NT2/D1 (cell line): Measurements from ENCODE around the gene MNX1.

Experiments
- DNase-seq: peaks from one replicate; pipeline ENCODE4 v3.0.0-alpha.2; 2011; ENCODE audit warnings: low read depth, low spot score
- H3K27me3 ChIP-seq: 2 replicates; pipeline ENCODE4 v1.6.0; 2011; ENCODE audit warnings: mild to moderate bottlenecking; ENCODE audit not compliant: insufficient read length, insufficient read depth
- H3K36me3 ChIP-seq: 2 replicates; pipeline ENCODE4 v1.6.1; 2011; ENCODE audit warnings: mild to moderate bottlenecking, low read length, mixed read lengths; ENCODE audit not compliant: insufficient read depth, insufficient read length
- H3K4me1 ChIP-seq: 2 replicates; pipeline ENCODE4 v1.5.1; 2011; ENCODE audit not compliant: insufficient read depth, insufficient read length
- H3K4me3 ChIP-seq: 2 replicates; pipeline ENCODE4 v1.5.1; 2011; ENCODE audit warnings: low read depth; ENCODE audit not compliant: insufficient read length
- H3K9ac ChIP-seq: 2 replicates; pipeline ENCODE4 v1.6.0; 2011; ENCODE audit warnings: low read depth; ENCODE audit not compliant: insufficient read length
- H3K9me3 ChIP-seq: 2 replicates; pipeline ENCODE4 v1.5.1; 2011; ENCODE audit warnings: mild to moderate bottlenecking, low read length; ENCODE audit not compliant: insufficient read depth
- SUZ12 ChIP-seq: IDR thresholded peaks from 2 replicates; pipeline ENCODE4 v1.6.1; 2011; ENCODE audit not compliant: insufficient read length, insufficient read depth; ENCODE audit errors: extremely low read depth
- YY1 ChIP-seq: IDR thresholded peaks from 2 replicates; pipeline ENCODE4 v1.6.1; 2011; ENCODE audit not compliant: insufficient read length, insufficient read depth
- ZNF274 ChIP-seq: IDR thresholded peaks from 2 replicates; pipeline ENCODE4 v1.6.1; 2011; ENCODE audit warnings: mild to moderate bottlenecking, low read depth, low read length

Gene MNX1

DNA sequence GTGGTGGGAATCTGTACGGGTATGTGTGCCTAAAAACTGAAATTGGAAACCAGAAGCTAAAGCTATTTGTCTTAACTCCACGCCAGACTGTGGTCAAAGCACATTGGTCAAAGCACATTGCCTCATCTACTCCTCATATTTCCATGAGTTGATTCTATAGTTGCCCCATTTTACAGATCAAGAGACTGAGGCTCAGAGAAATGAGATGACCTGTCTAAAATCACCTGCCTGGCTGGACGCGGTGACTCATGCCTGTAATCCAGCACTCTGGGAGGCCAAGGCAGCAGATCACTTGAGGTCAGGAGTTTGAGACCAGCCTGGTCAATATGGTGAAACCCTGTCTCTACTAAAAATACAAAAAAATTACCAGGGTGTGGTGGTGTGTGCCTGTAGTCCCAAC, 21.7 kb upstream of the MNX1 start:
- Histone ChIP-seq H3K4me3 (no peak overlapping the region), H3K27me3 (peaks cover 14% of the 10 kb centered on the region), H3K9ac (no peak overlapping the region), H3K4me1 (no peaks in the 10 kb centered on the region), H3K9me3 (no peaks in the 10 kb centered on the region), H3K36me3 (no peaks in the 10 kb centered on the region)
- TF ChIP-seq ZNF274 (no peak), SUZ12 (no peak), YY1 (no peak)
- DNase-seq = no peak

DNA sequence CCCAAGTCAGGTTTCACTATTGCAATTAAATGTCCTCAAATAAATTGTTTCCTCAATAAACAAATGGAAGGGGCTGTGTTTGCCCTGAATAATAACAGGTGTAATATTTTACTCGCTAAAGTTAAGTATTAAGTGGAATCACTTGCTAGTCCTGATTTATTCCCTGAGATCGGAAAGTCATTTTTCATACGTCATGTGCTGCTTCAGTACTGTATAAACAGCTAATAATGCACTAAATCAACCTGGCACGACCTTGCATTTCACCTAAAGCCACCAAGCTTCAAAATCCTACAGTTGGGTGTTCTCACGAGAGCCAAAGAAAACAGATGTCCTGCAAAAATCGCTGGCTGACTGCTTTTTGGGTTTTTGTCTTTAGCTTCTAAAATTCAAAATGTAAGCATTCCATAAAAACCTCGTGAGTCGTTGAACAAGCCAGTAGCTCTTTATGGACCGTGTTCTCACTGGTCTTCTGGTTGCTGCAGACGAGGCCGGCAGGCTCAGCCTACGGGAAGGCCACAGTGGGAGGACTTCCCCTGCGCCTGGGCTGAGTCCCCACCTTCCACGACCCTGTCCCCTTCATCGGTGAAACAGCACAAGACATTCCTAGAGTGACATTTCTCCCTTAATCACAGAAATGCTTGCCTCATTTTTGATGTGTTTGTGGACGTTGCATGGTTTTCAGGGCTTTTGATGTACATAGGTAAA, 17.9 kb upstream of the MNX1 start:
- TF ChIP-seq ZNF274 = no peak
- TF ChIP-seq YY1 = no peak
- TF ChIP-seq SUZ12 = no peak
- peaks cover 52% of the 10 kb centered on the region for H3K27me3 ChIP-seq
- H3K9ac ChIP-seq = no peak overlapping the region
- H3K4me1 ChIP-seq = no peaks in the 10 kb centered on the region
- H3K9me3 ChIP-seq = no peaks in the 10 kb centered on the region
- no peak overlapping the region for H3K4me3 ChIP-seq
- no peak for DNase-seq
- no peaks in the 10 kb centered on the region for H3K36me3 ChIP-seq

DNA sequence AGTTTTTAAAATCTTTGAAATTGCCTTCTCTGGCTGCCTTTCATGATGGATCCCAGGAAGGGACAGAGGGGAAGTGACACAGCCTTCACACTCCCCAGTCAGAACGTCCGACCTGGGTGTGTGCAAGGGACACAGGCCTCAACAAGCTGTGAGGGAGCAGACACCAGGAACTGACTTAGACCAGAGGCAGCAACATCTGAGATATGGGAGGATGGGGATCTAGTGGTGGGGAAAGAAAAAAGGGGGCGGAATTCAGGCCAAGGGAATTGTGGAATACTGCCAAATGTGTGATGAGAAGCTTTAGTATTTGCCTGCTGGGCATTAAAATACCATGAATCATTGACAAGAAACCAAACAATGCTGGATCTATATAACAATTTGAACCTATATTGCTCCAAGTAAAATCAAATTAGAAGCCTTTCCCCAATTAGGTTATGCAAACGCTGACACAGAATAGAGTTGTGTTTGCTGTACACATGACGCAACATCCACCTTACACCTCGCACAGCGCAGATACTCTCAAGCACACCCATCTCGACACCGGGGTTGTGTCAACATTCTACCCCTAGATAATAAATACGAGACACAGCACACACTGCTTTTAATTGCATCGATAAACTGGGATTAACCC, 17.2 kb upstream of the MNX1 start:
- Histone ChIP-seq H3K9me3 (no peaks in the 10 kb centered on the region), H3K27me3 (peaks cover 59% of the 10 kb centered on the region), H3K4me3 (no peak overlapping the region), H3K4me1 (no peaks in the 10 kb centered on the region), H3K9ac (no peak overlapping the region), H3K36me3 (no peaks in the 10 kb centered on the region)
- no peak for DNase-seq
- no peak for TF ChIP-seq YY1
- TF ChIP-seq SUZ12 = no peak
- no peak for TF ChIP-seq ZNF274

DNA sequence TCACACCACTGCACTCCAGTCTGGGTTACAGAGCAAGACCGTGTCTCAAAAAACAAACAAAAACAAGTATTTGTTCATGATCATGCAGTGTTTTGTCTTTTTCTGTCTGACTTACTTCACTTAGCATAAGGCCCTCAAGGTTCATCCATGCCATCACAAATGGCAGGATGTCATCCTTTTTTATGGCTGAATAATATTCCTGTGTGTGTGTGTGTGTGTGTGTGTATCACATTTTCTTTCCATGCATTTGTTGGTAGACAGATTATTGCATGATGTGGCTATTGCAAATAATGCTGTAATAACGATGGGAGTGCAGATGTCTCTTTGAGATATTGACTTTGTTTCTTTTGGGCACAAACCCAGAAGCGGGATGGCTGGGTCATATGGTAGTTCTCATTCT, 14.3 kb upstream of the MNX1 start:
- Histone ChIP-seq H3K27me3 (peaks cover 87% of the 10 kb centered on the region), H3K36me3 (no peaks in the 10 kb centered on the region), H3K9me3 (no peaks in the 10 kb centered on the region), H3K4me1 (peaks cover 6% of the 10 kb centered on the region), H3K9ac (no peak overlapping the region), H3K4me3 (no peak overlapping the region)
- no peak for TF ChIP-seq YY1
- no peak for DNase-seq

DNA sequence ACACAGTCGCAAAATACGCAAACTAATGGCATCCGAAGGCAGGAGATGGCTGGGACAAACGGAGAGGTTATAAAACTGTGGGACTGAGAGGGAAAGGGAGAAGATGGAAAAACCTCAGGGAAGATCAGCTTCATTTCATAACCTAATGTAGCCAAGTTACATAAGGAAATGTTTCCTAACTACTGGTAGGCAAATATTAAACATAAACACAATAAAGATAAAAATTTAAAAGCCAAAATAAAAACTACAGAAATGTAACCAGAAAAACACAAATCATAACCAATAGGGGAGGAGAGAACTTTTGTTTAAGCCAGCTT, 13.1 kb upstream of the MNX1 start:
- TF ChIP-seq SUZ12 (peak; percentile 26), YY1 (no peak), ZNF274 (no peak)
- Histone ChIP-seq H3K36me3 (no peaks in the 10 kb centered on the region), H3K27me3 (peaks cover 90% of the 10 kb centered on the region)

DNA sequence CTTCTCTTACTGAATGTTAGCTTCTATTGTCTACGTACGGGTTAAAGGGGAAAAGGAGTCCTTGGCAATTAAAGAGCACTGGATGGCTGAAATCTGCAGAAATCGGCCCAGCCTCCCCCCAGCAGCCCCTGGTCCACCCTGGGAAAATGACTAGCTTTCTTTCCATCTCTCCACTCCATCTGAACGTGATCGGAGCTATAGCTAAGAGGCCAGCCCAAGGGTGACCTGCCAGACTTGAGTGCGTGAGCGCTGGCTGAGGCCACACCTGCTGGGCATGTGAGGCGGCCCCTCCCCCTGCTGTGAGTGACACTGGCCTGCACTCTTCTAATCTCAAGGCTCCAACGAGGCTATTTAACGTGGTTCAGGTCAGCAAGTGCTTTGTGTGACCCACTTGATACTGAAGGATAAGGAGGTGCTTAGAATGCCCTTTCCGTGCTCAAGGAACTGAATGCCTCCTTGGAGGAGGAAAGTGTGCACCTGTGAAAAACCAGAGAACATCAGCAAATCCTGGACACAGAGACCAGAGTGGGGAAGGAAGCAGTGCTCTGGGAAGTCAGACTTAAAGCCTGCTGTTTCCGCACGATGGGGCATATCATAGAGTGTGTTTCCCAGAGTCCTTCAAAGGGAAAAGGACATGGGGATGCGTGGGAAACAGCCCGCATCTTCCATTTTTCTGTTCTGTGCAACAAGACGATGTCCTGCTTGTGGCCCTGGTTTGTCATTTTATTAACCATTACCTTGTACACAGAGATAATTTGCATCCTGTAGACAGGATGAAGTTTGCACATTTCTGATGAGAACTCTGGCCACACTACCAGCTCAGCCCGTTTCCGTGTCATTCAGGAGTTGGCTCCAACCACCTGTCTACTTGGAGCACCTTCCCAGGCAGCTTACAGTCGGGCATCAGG, 12.5 kb upstream of the MNX1 start:
- no peak for DNase-seq
- Histone ChIP-seq H3K4me1 (peaks cover 8% of the 10 kb centered on the region), H3K9me3 (no peaks in the 10 kb centered on the region), H3K9ac (no peak overlapping the region), H3K4me3 (no peak overlapping the region), H3K27me3 (peaks cover 92% of the 10 kb centered on the region), H3K36me3 (no peaks in the 10 kb centered on the region)
- TF ChIP-seq SUZ12 (peak; percentile 70), YY1 (no peak)

More for the DNA sequence above, 13.1 kb upstream of the MNX1 start:
- Histone ChIP-seq H3K9ac (no peak overlapping the region), H3K4me3 (no peak overlapping the region), H3K4me1 (peaks cover 8% of the 10 kb centered on the region), H3K9me3 (no peaks in the 10 kb centered on the region)
- no peak for DNase-seq

DNA sequence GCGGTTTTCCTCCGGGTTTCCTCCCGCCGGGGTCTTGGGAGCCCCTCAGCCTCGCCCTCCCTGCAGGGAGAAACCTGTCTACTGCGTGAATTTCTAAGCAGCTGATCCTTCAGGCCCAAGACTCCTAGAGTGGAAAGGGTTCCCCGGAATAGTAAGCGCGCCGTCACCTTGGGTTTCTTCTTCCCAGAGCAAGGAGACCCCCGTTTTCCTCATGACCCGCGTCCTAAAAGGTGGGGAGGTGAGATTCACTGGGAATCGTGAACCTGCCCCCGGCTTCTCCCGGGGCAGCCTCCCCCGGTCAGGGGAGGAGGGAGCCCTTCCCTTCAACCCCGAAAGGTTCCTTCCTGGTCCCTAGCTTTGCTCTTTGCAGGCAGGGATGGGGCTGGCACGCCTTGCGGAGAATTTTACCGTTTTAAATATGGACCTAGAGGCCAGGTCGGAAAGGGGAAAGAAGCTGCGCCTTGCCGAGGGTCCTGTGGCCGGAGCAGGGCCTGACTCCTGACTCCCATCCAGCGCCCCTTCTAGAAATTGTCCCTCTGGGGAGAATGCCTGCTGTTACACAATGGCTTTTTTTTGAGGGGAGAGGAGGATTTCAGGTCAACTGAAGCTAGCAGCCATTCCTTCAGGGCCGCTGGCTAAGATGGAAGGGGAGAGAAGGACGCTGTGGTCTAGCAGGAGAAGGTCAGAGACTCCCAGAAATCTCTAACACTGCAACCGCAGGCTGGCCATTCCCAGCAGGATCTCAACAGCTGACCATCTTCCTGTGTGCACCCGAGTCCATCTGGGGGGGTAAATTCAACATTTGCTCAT, 11.6 kb upstream of the MNX1 start:
- DNase-seq = no peak
- no peak for TF ChIP-seq YY1
- TF ChIP-seq SUZ12 = no peak
- TF ChIP-seq ZNF274 = no peak
- peaks cover 100% of the 10 kb centered on the region for H3K27me3 ChIP-seq
- no peak overlapping the region for H3K9ac ChIP-seq
- no peak overlapping the region for H3K4me3 ChIP-seq
- no peaks in the 10 kb centered on the region for H3K36me3 ChIP-seq
- peaks cover 8% of the 10 kb centered on the region for H3K4me1 ChIP-seq
- H3K9me3 ChIP-seq = no peaks in the 10 kb centered on the region
